Measurements from ENCODE around the gene NAA15.

- TF ChIP-seq, protein P1, sequence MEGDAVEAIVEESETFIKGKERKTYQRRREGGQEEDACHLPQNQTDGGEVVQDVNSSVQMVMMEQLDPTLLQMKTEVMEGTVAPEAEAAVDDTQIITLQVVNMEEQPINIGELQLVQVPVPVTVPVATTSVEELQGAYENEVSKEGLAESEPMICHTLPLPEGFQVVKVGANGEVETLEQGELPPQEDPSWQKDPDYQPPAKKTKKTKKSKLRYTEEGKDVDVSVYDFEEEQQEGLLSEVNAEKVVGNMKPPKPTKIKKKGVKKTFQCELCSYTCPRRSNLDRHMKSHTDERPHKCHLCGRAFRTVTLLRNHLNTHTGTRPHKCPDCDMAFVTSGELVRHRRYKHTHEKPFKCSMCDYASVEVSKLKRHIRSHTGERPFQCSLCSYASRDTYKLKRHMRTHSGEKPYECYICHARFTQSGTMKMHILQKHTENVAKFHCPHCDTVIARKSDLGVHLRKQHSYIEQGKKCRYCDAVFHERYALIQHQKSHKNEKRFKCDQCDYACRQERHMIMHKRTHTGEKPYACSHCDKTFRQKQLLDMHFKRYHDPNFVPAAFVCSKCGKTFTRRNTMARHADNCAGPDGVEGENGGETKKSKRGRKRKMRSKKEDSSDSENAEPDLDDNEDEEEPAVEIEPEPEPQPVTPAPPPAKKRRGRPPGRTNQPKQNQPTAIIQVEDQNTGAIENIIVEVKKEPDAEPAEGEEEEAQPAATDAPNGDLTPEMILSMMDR (IDR thresholded peaks at IDR 0.05; ENCODE audit: low read length) = no peak
- no peak for TF ChIP-seq EZH2 (IDR thresholded peaks at IDR 0.05; ENCODE audit: borderline replicate concordance, low read length)
Observed at GRCh38 chr4:139389102-139389501, 87.8 kb downstream of the NAA15 start.

Data from OCI-LY1 (cell line).